Keratinocyte (primary cell): ENCODE data around the gene CRISPLD2. TPM values are rescaled to one million over a fixed set of nuclear protein-coding genes. Genes with fewer than 3 reads are reported as not detected.

Source experiments
- DNase-seq: peaks from one replicate; pipeline ENCODE4 v3.0.0-alpha.2; 2011; ENCODE audit warnings: low read depth, missing footprints, low spot score
- FAIRE-seq: peaks from 2 replicates; lab custom pipeline; 2011; peaks lifted over from hg19 to GRCh38; lab: Jason Lieb, UNC
- H2AFZ ChIP-seq: 2 replicates; pipeline ENCODE4 v1.6.0; 2012; ENCODE audit warnings: low read length, control low read depth, inconsistent platforms; ENCODE audit not compliant: control insufficient read depth
- H3K27ac ChIP-seq: 2 replicates; pipeline ENCODE4 v1.5.1; 2011; ENCODE audit warnings: low read length; ENCODE audit not compliant: control insufficient read depth, insufficient read depth
- H3K27me3 ChIP-seq: 3 replicates; pipeline ENCODE4 v1.6.0; 2011; ENCODE audit warnings: low read length; ENCODE audit not compliant: control insufficient read depth, insufficient read depth; ENCODE audit errors: extremely low read depth
- H3K36me3 ChIP-seq, 2 experiments: 2 replicates in 1 of 2; 3 replicates in 1 of 2; pipeline ENCODE4 v1.5.1; 2011; ENCODE audit warnings: low read length in 2 of 2, mild to moderate bottlenecking in 1 of 2; ENCODE audit not compliant: control insufficient read depth in 2 of 2, insufficient read depth in 2 of 2; ENCODE audit errors: extremely low read depth in 1 of 2
- H3K4me1 ChIP-seq: 3 replicates; pipeline ENCODE4 v1.5.1; 2011; ENCODE audit warnings: low read length; ENCODE audit not compliant: control insufficient read depth, insufficient read depth; ENCODE audit errors: extremely low read depth
- H3K4me2 ChIP-seq: 3 replicates; pipeline ENCODE4 v1.6.0; 2011; ENCODE audit warnings: low read depth, low read length; ENCODE audit not compliant: control insufficient read depth, insufficient read depth; ENCODE audit errors: extremely low read depth
- H3K4me3 ChIP-seq, 3 experiments: fragments of 200-600 bp in 1 of 3; sonication (generic) in 1 of 3; 2 replicates in 2 of 3; 3 replicates in 1 of 3; pipeline ENCODE4 v1.5.1; 2011 to 2016; ENCODE audit warnings: low read length in 3 of 3, mild to moderate bottlenecking in 3 of 3, control low read depth in 2 of 3, inconsistent platforms in 1 of 3, low read depth in 1 of 3, mixed read lengths in 1 of 3, mixed run types in 1 of 3, moderate library complexity in 1 of 3; ENCODE audit not compliant: control insufficient read depth in 2 of 3, insufficient read depth in 2 of 3; ENCODE audit errors: extremely low read depth in 1 of 3
- H3K79me2 ChIP-seq: 2 replicates; pipeline ENCODE4 v1.6.0; 2012; ENCODE audit warnings: low read length; ENCODE audit not compliant: control insufficient read depth, insufficient read depth
- H3K9ac ChIP-seq: 3 replicates; pipeline ENCODE4 v1.6.0; 2011; ENCODE audit warnings: low read length; ENCODE audit not compliant: control insufficient read depth, insufficient read depth; ENCODE audit errors: extremely low read depth
- H3K9me1 ChIP-seq: 3 replicates; pipeline ENCODE4 v1.6.0; 2011; ENCODE audit warnings: low read length; ENCODE audit not compliant: control insufficient read depth, insufficient read depth; ENCODE audit errors: extremely low read depth
- H3K9me3 ChIP-seq: 2 replicates; pipeline ENCODE4 v1.5.1; 2012; ENCODE audit warnings: low read depth, low read length; ENCODE audit not compliant: control insufficient read depth
- H4K20me1 ChIP-seq: 3 replicates; pipeline ENCODE4 v1.6.0; 2011; ENCODE audit warnings: low read length; ENCODE audit not compliant: control insufficient read depth, insufficient read depth; ENCODE audit errors: extremely low read depth
- CTCF ChIP-seq, 3 experiments: IDR thresholded peaks in 1 of 3; conservative IDR thresholded peaks in 1 of 3; optimal IDR thresholded peaks in 1 of 3; 2 replicates in 2 of 3; 3 replicates in 1 of 3; pipeline versions ENCODE3 to v1.5.1; 2011; ENCODE audit warnings: low read length in 3 of 3, mild to moderate bottlenecking in 3 of 3, moderate library complexity in 2 of 3, control low read depth in 1 of 3, inconsistent platforms in 1 of 3; ENCODE audit not compliant: insufficient read depth in 2 of 3; ENCODE audit errors: extremely low read depth in 1 of 3
- EZH2 ChIP-seq: IDR thresholded peaks from one replicate; pipeline ENCODE4 v1.6.1; 2012; ENCODE audit warnings: inconsistent platforms, mild to moderate bottlenecking, low read length, moderate library complexity
- dilution Hi-C: fragments of 300-500 bp; cut with MboI; formaldehyde crosslinking; loops from one replicate; pipeline ENCODE4 v1.7.0; 2020; ENCODE audit warnings: low sequenced_read_pairs; ENCODE audit not compliant: extremely low pct_ligation_motif_present
- polyA plus RNA-seq, 5 experiments: library from polyadenylated mRNA; depleted of rRNA in 3 of 5; stranded (reverse) in 3 of 5; stranded (forward) in 1 of 5; unstranded in 1 of 5; fragments of >200 nt; gene quantifications; 1 replicate in 1 of 5; 2 replicates in 3 of 5; 3 replicates in 1 of 5; pipeline versions ENCODE4 v1.2.1 to v1.2.3, GENCODE V29; 2011 to 2012; ENCODE audit warnings: missing spikeins in 2 of 5, low read depth in 1 of 5, low replicate concordance in 1 of 5

CRISPLD2 gene
- polyA plus RNA-seq, 1 donor (not counting 4 experiments of a cell fraction or from before 2014, with no cell fraction given), result 1.2 TPM

- DNase-seq (no peak), FAIRE-seq (no peak)
- H3K9ac ChIP-seq, result no peak overlapping the region
- no peaks in the 10 kb centered on the region for H3K79me2 ChIP-seq
- H3K4me2 ChIP-seq, result no peak overlapping the region
- H3K4me1 ChIP-seq, result peaks cover 41% of the 10 kb centered on the region
- no peaks in the 10 kb centered on the region for H3K9me3 ChIP-seq
- no peak overlapping the region for H3K4me3 ChIP-seq
- no peak overlapping the region for H3K27ac ChIP-seq
- no peaks in the 10 kb centered on the region for H3K36me3 ChIP-seq
- dilution Hi-C loops, result no loop called here
- H2AFZ ChIP-seq, result peak overlapping the region; percentile 37
- no peaks in the 10 kb centered on the region for H3K27me3 ChIP-seq
- H4K20me1 ChIP-seq, result no peaks in the 10 kb centered on the region
- TF ChIP-seq CTCF (optimal IDR thresholded peaks at IDR 0.05 in 1 of 3, IDR thresholded peaks at IDR 0.05 in 1 of 3, conservative IDR thresholded peaks at IDR 0.05 in 1 of 3; ENCODE audit: extremely low read depth in 1 of 3, insufficient read depth in 2 of 3, low read length in 3 of 3) (no peak), EZH2 (no peak)
- H3K9me1 ChIP-seq, result no peaks in the 10 kb centered on the region
Measured at GRCh38 chr16:84883301-84883700, 63.5 kb downstream of the CRISPLD2 start.

- dilution Hi-C loops, result no loop called here
- Histone ChIP-seq H3K27ac (peak overlapping the region; percentile 55), H3K9me3 (no peaks in the 10 kb centered on the region), H3K36me3 (no peaks in the 10 kb centered on the region), H3K4me1 (peaks cover 41% of the 10 kb centered on the region), H3K27me3 (no peaks in the 10 kb centered on the region), H3K4me3 (no peak overlapping the region), H3K79me2 (no peaks in the 10 kb centered on the region), H3K9me1 (no peaks in the 10 kb centered on the region), H2AFZ (peak overlapping the region; percentile 74), H4K20me1 (no peaks in the 10 kb centered on the region), H3K4me2 (peak overlapping the region; percentile 77), H3K9ac (peak overlapping the region; percentile 51)
- DNase-seq, result no peak
- no peak for FAIRE-seq
- TF ChIP-seq CTCF (optimal IDR thresholded peaks at IDR 0.05 in 1 of 3, IDR thresholded peaks at IDR 0.05 in 1 of 3, conservative IDR thresholded peaks at IDR 0.05 in 1 of 3; ENCODE audit: extremely low read depth in 1 of 3, insufficient read depth in 2 of 3, low read length in 3 of 3) (no peak), EZH2 (no peak)
Measured at GRCh38 chr16:84884246-84884595, 64.4 kb downstream of the CRISPLD2 start.
